GM18951 (cell line): ENCODE data around the gene SLC2A4RG.
"Not testable (repeated sequence)": the region's sequence is repeated elsewhere in the genome, so short reads cannot be mapped to it uniquely, and the experiment has no call there.

Experiments used
- POLR2A ChIP-seq: IDR thresholded peaks from 4 replicates; pipeline ENCODE4 v1.6.1; 2011; ENCODE audit warnings: mild to moderate bottlenecking; ENCODE audit not compliant: insufficient read length, insufficient read depth; ENCODE audit errors: extremely low read depth
- in situ Hi-C: fragments of 300-500 bp; cut with MboI; formaldehyde crosslinking; loops from one replicate; pipeline ENCODE4 v1.12.0; 2022; ENCODE audit warnings: low sequenced_read_pairs, mixed read lengths, inconsistent platforms; ENCODE audit not compliant: unreplicated experiment

SLC2A4RG gene

DNA sequence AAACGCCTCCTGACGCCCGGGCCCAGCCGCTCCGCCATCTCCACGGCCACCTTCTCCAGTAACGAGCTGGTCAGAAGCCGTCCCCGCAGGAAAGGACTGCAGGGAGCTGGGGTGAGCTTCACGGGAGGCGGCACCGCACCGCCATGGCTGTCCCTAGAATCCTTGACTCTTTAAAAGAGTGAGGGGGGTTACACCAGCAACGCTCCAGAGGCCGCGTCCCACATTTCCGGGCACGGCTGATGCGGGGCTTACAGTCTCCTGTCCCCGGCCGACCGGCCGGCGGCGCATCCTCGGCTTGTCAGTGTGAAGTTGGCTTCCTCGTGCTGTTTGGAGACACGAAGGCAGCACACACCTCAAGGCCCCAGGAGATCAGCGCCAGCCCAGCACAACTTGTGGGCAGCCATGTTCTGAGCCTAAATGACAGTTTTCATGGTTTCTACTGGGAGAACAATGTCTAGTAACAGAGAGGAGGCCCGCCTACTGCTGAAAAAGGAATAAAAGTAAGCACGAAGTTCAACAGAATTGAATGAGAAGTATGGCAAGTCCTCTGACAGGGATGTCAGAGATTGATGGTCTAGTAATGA, 30.4 kb downstream of the SLC2A4RG start:
- TF ChIP-seq POLR2A = no peak
- in situ Hi-C loops = no loop called here

DNA sequence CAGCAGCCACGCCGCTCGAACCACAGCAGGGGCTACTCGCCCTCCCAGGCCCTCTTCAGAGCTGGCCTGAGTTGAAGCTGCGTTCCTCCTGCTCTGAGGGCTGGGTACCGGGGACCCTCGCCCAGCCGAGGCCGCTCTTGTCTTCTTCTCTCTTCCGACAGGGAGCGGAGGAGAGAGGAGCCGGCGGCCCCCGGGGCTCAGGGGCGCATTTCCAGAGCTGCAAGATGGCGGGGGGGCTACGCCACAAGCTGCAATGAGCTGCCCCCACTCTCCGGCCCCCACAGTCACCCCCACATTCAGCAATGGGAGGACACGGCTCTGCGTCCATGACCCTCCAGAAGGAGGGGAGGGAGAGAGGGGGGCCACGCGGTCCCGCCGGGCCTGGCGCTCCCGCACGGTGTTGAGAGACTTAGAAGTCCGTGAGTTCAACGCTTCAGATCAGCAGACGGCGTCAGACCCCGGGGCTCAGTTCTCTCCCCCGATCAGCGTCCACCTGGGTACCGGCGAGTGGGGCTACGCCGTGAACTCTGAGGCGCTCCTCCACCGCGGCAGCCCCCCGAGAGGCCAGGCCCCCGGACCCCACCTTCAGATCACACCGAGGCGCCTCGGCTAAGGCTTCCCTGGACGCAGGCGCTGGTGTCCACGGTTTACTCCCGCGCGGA, 31.6 kb downstream of the SLC2A4RG start:
- in situ Hi-C loops = no loop called here
- no peak for TF ChIP-seq POLR2A

DNA sequence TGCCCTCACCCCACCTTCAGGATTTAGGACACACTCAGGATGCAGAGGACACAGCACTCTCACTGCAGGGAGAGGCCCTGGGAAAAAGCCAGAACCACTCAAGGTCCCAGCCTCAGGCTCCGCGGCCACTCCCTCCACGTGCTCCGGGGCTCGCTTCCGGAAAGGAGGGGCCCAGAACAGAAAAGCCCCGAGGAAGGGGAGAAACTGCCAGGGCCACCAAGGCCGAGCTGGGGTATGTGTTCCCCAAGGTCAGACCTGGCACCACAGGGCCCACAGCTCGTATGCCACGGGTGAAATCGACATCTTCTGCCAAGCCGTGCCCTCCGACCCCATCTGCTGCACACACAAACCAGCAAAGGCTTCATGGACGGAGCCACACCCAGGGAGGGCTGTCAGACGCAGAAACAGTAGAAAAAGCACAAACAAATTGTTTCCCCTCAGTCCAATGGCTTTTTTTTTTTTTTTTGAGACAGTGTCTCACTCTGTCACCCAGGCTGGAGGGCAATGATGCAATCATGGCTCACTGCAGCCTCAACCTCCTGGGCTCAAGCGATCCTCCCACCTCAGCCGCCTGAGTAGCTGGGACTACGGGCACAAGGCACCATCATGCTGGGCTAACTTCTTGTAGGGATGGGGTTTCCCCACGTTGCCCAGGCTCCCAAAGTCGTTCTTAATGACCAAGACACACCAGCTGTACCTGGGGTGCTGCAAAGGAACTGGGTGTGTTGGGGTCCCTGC, 33.4 kb downstream of the SLC2A4RG start:
- TF ChIP-seq POLR2A = no peak
- in situ Hi-C loops = no loop called here

DNA sequence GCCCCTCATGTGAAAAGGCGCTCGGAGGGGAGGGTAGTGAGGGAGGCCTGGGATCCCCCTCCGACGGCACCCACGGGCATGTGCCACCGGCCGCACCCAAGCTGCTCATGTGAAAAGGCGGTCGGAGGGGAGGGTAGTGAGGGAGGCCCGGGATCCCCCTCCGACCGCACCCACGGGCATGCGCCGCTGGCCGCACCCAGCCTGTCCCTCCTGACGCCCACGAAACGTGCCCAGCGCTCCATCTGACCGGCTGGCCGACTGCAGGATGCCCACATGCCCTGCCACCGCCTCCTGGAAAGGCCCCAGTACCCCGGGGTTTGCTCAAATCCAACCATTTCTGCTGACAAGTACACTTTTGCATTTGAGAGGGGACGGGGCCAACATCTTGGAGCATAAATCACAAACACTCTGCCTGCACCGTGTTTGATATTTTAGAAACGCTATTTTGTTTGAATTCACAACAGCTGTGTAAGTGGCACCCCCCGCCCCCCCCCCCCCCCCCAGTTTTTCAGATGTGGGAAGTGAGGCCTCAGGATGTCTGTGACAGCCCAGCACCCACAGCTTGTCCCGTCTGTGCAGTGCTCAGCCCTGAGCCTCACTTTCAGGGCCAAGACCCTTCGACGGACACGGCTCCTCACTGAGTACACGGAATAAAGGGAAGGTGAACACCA, 34.1 kb downstream of the SLC2A4RG start:
- no peak for TF ChIP-seq POLR2A
- in situ Hi-C loops = no loop called here

DNA sequence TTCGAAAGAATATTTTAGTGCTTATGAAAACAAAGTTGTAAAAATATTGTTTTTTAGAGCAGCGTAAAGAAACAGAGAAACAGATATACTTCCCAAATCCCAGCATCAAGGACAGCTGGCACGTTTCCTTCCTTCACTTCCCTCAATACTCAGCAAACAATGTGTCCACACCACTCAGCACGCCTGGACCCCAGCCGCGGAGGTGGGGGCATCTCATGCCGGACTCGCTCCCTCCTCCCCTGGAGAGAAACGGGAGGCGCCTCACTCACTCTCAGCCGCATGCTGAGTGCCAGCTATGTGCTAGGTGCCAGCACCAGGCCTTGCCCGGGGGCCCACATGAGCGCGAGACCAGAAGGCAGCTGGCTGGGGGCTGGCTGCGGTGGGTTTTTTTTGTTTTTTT, 34.7 kb downstream of the SLC2A4RG start:
- TF ChIP-seq POLR2A = no peak
- in situ Hi-C loops = no loop called here

DNA sequence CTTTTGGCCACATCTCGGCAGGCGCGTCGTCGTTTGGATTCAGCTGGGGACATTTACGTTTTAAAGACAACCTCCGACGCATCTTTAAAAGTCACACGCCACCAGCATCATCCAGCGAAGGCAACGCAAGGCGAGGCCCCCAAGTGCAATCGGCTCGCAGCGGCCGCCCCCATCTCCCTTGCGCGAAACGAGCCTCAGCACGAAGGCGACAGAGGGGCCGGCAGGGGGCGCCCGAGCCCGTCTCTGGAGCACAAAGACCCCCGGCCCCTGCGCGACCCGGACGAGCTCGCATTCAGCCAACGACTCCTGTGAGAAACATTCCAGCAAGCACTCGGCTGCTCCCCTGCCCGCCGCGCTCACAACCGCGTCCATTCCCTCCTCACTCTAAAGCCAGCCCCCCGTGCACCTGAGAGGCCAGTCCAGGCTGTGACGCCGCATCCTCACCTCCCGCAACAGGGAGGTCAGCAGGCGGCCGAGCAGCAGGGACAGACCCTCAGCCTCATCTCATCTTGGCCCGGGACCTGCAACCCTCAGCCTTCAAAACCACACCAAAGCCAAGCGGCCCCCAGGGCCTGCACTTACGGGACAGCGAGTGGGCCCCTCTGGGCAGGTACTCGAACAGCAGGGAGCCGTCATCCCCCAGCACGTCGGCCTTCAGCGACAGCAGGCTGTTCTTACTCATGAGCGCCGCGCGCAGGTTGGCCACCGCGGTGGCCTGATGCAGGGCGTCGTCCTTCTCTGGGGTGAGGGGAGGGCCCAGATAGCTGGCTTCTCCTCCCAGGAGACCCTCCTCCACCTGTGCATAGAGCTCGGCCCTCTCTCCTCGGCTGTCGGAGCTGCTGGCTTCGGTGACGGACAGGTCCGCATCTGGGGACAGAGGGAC, 35.8 kb downstream of the SLC2A4RG start:
- in situ Hi-C loops = no loop called here
- no peak for TF ChIP-seq POLR2A

DNA sequence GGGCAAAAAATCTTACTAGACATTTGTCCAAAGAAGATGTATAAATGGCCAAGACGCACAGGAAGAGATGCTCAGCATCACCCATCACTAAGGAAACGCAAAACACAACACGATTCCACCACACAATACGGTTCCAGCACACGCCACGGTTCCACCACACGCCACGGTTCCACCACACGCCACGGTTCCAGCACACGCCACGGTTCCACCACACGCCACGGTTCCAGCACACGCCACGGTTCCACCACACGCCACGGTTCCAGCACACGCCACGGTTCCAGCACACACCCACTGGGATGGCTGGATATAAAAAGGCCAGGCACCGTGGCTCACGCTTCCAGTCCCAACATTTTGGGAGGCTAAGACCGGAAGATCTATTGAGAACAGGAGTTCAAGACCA, 37.3 kb downstream of the SLC2A4RG start:
- in situ Hi-C loops = not testable (repeated sequence)

DNA sequence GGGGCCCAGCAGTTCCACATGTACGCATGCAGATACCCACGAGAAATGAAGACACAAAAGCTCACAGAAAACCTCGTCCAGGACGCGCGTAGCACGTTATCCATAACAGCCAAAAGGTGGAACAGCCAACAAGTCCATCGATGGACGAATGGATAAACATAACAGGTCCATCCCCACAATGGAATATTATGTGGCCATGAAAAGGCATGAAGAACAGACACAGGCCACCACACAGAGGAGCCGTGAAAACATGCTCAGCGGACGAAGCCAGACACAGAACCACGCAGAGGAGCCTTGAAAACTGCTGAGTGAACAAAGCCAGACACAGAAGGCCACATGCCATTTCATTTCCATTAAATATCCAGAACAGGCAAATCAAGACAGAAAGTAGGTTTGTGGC, 38.0 kb downstream of the SLC2A4RG start:
- in situ Hi-C loops = no loop called here

DNA sequence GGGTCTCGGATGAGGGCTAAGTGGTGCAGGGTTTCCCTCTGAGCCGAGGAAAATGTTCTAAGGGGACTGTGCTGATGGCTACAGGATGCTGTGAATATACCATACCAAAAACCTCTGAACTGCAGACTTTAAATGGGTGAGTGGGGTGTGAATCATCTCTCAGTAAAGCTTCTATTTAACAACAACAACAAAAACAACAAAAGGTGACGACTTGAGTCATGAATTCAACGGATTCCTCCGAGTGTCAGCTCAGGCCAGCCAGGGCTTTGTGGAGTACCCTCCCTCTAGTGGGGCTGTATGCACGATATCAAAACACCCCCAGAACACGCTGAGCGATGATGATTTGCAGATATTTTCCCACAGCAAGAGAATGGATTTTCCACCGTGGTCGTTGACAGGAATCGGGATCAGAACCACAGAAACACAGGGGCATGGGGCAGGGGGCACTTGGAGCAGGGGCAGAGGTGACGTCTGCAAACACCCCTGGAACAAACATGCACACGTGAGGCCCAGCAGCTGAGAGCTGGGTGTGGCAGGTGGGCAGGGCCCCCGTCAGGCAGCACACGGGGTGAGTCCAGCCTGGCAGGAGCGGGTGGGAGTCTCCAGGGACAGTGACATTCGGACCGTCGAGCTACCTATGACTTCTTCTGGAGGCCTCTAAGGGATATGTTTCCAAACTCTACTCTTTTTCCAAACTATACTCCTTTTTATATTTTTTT, 38.6 kb downstream of the SLC2A4RG start:
- no peak for TF ChIP-seq POLR2A
- in situ Hi-C loops = no loop called here

More for the DNA sequence above, 38.0 kb downstream of the SLC2A4RG start:
- TF ChIP-seq POLR2A = no peak

DNA sequence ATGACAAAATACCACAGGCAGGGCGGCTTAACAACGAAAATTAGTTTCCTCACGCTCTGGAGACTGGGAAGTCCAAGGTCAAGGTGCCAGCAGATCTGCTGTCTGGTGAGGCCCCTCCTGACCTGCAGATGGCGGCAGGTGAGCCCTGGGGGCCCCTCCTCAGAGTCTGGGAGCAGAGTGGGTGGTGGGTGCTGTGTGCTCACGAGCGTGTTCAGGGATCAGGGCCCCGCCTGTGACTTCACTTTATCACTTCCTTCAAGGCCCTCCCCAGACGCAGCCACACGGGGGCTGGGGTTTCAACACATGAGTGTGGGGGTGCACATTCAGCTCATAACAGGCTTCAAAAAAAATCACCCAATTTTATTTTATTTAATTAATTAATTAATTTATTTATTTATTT, 39.3 kb downstream of the SLC2A4RG start:
- in situ Hi-C loops = no loop called here
- no peak for TF ChIP-seq POLR2A

DNA sequence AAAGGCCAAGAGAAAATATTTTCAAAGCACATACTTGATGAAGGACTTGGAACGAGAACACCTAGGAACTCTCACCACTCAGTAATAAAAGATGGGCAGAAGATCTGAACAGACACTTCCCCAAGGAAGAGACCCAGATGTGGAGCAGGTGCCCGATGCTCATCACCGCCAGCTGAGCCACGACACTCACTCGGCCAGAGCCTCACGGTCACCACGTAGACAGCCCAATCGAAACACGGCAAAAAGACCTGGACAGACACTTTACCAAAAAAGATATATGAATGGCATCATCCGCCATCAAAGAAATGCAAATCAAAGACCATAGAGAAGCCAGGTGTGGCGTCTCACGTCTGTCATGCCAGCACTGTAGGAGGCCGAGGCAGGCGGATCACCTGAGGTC, 41.6 kb downstream of the SLC2A4RG start:
- TF ChIP-seq POLR2A = no peak
- in situ Hi-C loops = no loop called here

DNA sequence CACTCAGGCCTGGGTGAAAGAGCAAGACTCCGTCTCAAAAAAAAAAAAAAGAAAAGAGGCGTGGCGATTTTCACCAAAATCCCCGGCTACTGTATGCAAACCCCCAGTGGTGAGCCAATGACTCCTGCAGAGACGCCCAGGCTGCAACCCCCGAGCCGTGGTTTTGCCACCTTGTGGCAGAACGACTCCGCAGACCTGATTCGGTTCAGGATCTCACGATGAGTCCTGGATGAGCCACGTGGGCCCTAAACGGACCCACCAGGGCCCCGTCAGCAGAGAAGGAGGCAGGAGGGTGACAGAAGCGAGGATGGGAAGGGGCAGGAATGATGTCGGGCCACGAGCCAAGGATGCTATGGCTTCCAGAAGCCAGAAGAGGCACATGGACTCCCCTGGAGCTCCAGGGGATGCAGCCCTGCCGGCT, 42.5 kb downstream of the SLC2A4RG start:
- in situ Hi-C loops = no loop called here
- no peak for TF ChIP-seq POLR2A
